ENCODE measurements around the gene BASP1.
"Not testable (repeated sequence)": the region's sequence is repeated elsewhere in the genome, so short reads cannot be mapped to it uniquely, and the experiment has no call there.

The BASP1 gene

GRCh38 chr5:17190799-17191391, 26.5 kb upstream of the BASP1 start:
- peak; percentile 53 for ATAC-seq
- no peak for TF ChIP-seq ZNF565 (CRISPR knock-in tag; conservative IDR thresholded peaks at IDR 0.05; ENCODE audit: low read depth)
- no peak for TF ChIP-seq POU6F1 (CRISPR knock-in tag; IDR thresholded peaks at IDR 0.05; ENCODE audit: borderline replicate concordance, low read depth)
- no peak for TF ChIP-seq TSHZ2 (CRISPR knock-in tag; IDR thresholded peaks at IDR 0.05)
- no peak for TF ChIP-seq GLIS3 (CRISPR knock-in tag; IDR thresholded peaks at IDR 0.05)
- TF ChIP-seq ZFP30 (CRISPR knock-in tag; IDR thresholded peaks at IDR 0.05), result no peak
- no peak for TF ChIP-seq OSR1 (CRISPR knock-in tag; IDR thresholded peaks at IDR 0.05)
- TF ChIP-seq PPARA (CRISPR knock-in tag; IDR thresholded peaks at IDR 0.05; ENCODE audit: borderline replicate concordance), result no peak
- TF ChIP-seq TOX (CRISPR knock-in tag; IDR thresholded peaks at IDR 0.05; ENCODE audit: borderline replicate concordance), result no peak

DNA sequence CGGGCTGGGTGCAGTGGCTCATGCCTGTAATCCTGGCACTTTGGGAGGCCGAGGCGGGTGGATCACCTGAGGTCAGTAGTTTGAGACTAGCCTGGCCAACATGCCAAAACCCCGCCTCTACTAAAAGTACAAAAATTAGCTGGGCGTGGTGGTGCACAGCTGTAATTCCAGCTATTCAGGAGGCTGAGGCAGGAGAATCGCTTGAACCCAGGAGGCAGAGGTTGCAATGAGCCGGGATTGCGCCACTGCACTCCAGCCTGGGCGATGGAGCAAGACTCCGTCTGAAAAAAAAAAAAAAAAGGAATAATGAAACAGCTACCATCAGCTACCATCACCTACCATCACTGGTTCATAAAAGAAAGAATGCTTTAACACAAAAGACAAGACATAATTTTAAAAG, 25.9 kb upstream of the BASP1 start:
- not testable (repeated sequence) for ATAC-seq

GRCh38 chr5:17192191-17192590, 25.2 kb upstream of the BASP1 start:
- TF ChIP-seq ZNF565 (CRISPR knock-in tag; conservative IDR thresholded peaks at IDR 0.05; ENCODE audit: low read depth) (no peak), RARB (CRISPR knock-in tag; IDR thresholded peaks at IDR 0.05) (no peak), CSDC2 (CRISPR knock-in tag; IDR thresholded peaks at IDR 0.05) (no peak), ARNTL (CRISPR knock-in tag; IDR thresholded peaks at IDR 0.05; ENCODE audit: borderline replicate concordance, low read depth) (no peak), OSR1 (CRISPR knock-in tag; IDR thresholded peaks at IDR 0.05) (no peak), TCF4 (CRISPR knock-in tag; IDR thresholded peaks at IDR 0.05; ENCODE audit: borderline replicate concordance) (no peak), ZNF70 (CRISPR knock-in tag; IDR thresholded peaks at IDR 0.05) (no peak), PPARA (CRISPR knock-in tag; IDR thresholded peaks at IDR 0.05; ENCODE audit: borderline replicate concordance) (no peak), ISL1 (CRISPR knock-in tag; IDR thresholded peaks at IDR 0.05) (no peak), ZFP3 (CRISPR knock-in tag; IDR thresholded peaks at IDR 0.05) (no peak), TOX (CRISPR knock-in tag; IDR thresholded peaks at IDR 0.05; ENCODE audit: borderline replicate concordance) (no peak), ZFP30 (CRISPR knock-in tag; IDR thresholded peaks at IDR 0.05) (no peak), CREB5 (CRISPR knock-in tag; IDR thresholded peaks at IDR 0.05; ENCODE audit: low read depth) (no peak)
- TF ChIP-seq, protein P1, sequence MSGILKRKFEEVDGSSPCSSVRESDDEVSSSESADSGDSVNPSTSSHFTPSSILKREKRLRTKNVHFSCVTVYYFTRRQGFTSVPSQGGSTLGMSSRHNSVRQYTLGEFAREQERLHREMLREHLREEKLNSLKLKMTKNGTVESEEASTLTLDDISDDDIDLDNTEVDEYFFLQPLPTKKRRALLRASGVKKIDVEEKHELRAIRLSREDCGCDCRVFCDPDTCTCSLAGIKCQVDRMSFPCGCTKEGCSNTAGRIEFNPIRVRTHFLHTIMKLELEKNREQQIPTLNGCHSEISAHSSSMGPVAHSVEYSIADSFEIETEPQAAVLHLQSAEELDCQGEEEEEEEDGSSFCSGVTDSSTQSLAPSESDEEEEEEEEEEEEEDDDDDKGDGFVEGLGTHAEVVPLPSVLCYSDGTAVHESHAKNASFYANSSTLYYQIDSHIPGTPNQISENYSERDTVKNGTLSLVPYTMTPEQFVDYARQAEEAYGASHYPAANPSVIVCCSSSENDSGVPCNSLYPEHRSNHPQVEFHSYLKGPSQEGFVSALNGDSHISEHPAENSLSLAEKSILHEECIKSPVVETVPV (CRISPR knock-in tag; IDR thresholded peaks at IDR 0.05), result no peak
- ATAC-seq, result peak; percentile 9; the same call in 2 of the 3 replicates

- TF ChIP-seq ISL1 (CRISPR knock-in tag; IDR thresholded peaks at IDR 0.05) (no peak), ARNTL (CRISPR knock-in tag; IDR thresholded peaks at IDR 0.05; ENCODE audit: borderline replicate concordance, low read depth) (no peak), CREB5 (CRISPR knock-in tag; IDR thresholded peaks at IDR 0.05; ENCODE audit: low read depth) (no peak), POU6F1 (CRISPR knock-in tag; IDR thresholded peaks at IDR 0.05; ENCODE audit: borderline replicate concordance, low read depth) (no peak), BACH2 (CRISPR knock-in tag; IDR thresholded peaks at IDR 0.05; ENCODE audit: borderline replicate concordance) (no peak), ZNF70 (CRISPR knock-in tag; IDR thresholded peaks at IDR 0.05) (no peak)
- no peak for ATAC-seq
Measured at GRCh38 chr5:17196024-17196423, 21.4 kb upstream of the BASP1 start.
